K562 (cell line): Measurements from ENCODE around the gene AHCYL1. TPM values are rescaled to one million over a fixed set of nuclear protein-coding genes. Genes with fewer than 3 reads are reported as not detected.

ENCODE experiments used
- ATAC-seq: fragments of 200-7000 bp; cut with Tn5 transposase; 3 replicates; pipeline ENCODE4 v1.9.1; 2020; ENCODE audit warnings: moderate library complexity
- BruUV-seq: library from RNA; stranded (reverse); fragments of 400-500 nt; replicated peaks from 2 replicates; lab custom pipeline; 2021; lab: Mats Ljungman, UMichigan
- CTCF ChIA-PET: fragments of 300-600 bp; formaldehyde crosslinking; extraction: SDS; loops from one replicate; lab custom pipeline; 2021; ENCODE audit warnings: low intra/inter-chr PET ratio; lab: Yijun Ruan, JAX
- POLR2A ChIA-PET: fragments of 300-600, 350-650 bp; sonication (Branson Sonifier 250); formaldehyde crosslinking; extraction: SDS; loops from one replicate; lab custom pipeline; 2021; ENCODE audit warnings: antibody characterized with exemption, inconsistent platforms; lab: Yijun Ruan, JAX
- DNase-seq, 4 experiments: peaks; one replicate each; pipeline versions ENCODE4 v3.0.0 to v3.0.0-alpha.2; 2011 to 2018; ENCODE audit warnings: low spot score in 3 of 4, mixed read lengths in 3 of 4; ENCODE audit errors: extremely low read depth in 1 of 4
- FAIRE-seq: peaks from 2 replicates; lab custom pipeline; 2011; peaks lifted over from hg19 to GRCh38; lab: Jason Lieb, UNC
- H2AFZ ChIP-seq: 2 replicates; pipeline ENCODE4 v1.6.0; 2011; ENCODE audit warnings: low read depth, low read length, control low read depth, inconsistent platforms
- H3K27ac ChIP-seq: fragments of 200-600 bp; 3 replicates; pipeline ENCODE4 v1.8.0; 2011; ENCODE audit warnings: low read depth, mild to moderate bottlenecking, control low read depth, inconsistent platforms, low read length, moderate library complexity, mixed read lengths; ENCODE audit errors: extremely low read depth
- H3K27me3 ChIP-seq, 2 experiments: fragments of 300-600 bp in 1 of 2; 2 replicates in 1 of 2; 3 replicates in 1 of 2; pipeline versions ENCODE4 v1.6.0 to v1.8.0; 2011; ENCODE audit warnings: inconsistent platforms in 2 of 2, low read length in 2 of 2, mild to moderate bottlenecking in 1 of 2, mixed read lengths in 1 of 2, moderate library complexity in 1 of 2; ENCODE audit not compliant: control insufficient read depth in 2 of 2, insufficient read depth in 2 of 2
- H3K36me3 ChIP-seq: fragments of 300-600 bp; 3 replicates; pipeline ENCODE4 v1.8.0; 2011; ENCODE audit warnings: mild to moderate bottlenecking, low read length, inconsistent platforms; ENCODE audit not compliant: control insufficient read depth, insufficient read depth
- H3K4me1 ChIP-seq, 2 experiments: fragments of 200-600 bp in 1 of 2; replicated peaks in 1 of 2; 2 replicates in 1 of 2; 3 replicates in 1 of 2; pipeline versions ENCODE4 v1.5.1 to v1.8.0; 2011; ENCODE audit warnings: inconsistent platforms in 2 of 2, low read length in 2 of 2, mild to moderate bottlenecking in 1 of 2, mixed read lengths in 1 of 2, moderate library complexity in 1 of 2; ENCODE audit not compliant: control insufficient read depth in 2 of 2, insufficient read depth in 2 of 2
- H3K4me2 ChIP-seq: 2 replicates; pipeline ENCODE4 v1.6.1; 2011; ENCODE audit warnings: low read length, control low read depth, inconsistent platforms, mixed read lengths; ENCODE audit not compliant: insufficient read depth
- H3K4me3 ChIP-seq: fragments of 200-600 bp; sonication (generic), shearing (Covaris generic); 2 replicates; pipeline ENCODE4 v1.5.1; 2016; ENCODE audit warnings: control low read depth, inconsistent platforms
- H3K79me2 ChIP-seq: fragments of 200-600 bp; 3 replicates; pipeline ENCODE4 v1.8.0; 2011; ENCODE audit warnings: low read length, inconsistent platforms; ENCODE audit not compliant: control insufficient read depth, insufficient read depth
- H3K9ac ChIP-seq, 2 experiments: 2 replicates each; pipeline versions ENCODE4 v1.6.0 to v1.6.1; 2011; ENCODE audit warnings: low read depth in 2 of 2, low read length in 2 of 2, control low read depth in 1 of 2, inconsistent platforms in 1 of 2, mild to moderate bottlenecking in 1 of 2, mixed read lengths in 1 of 2; ENCODE audit not compliant: insufficient read depth in 1 of 2
- H3K9me1 ChIP-seq: one replicate; pipeline ENCODE4 v1.6.0; 2011; ENCODE audit warnings: inconsistent platforms, mild to moderate bottlenecking, low read length, moderate library complexity; ENCODE audit not compliant: control insufficient read depth, insufficient read depth
- H3K9me3 ChIP-seq: replicated peaks from 2 replicates; pipeline ENCODE4 v1.5.1; 2011; ENCODE audit warnings: low read depth, low read length, inconsistent platforms; ENCODE audit not compliant: control insufficient read depth, insufficient read depth
- H4K20me1 ChIP-seq: replicated peaks from 2 replicates; pipeline ENCODE4 v1.6.1; 2011; ENCODE audit warnings: low read length, inconsistent platforms, mixed read lengths; ENCODE audit not compliant: control insufficient read depth, insufficient read depth
- ASH1L ChIP-seq: fragments of 450-650 bp; IDR thresholded peaks from 2 replicates; pipeline ENCODE4 v1.6.1; 2018; ENCODE audit warnings: borderline replicate concordance, mild to moderate bottlenecking, low read depth; ENCODE audit not compliant: partially characterized antibody
- BHLHE40 ChIP-seq: IDR thresholded peaks from 2 replicates; pipeline ENCODE4 v1.6.1; 2011; ENCODE audit warnings: low read length, improper control_type of control experiment
- CHD2 ChIP-seq: IDR thresholded peaks from 2 replicates; pipeline ENCODE4 v1.6.1; 2011; ENCODE audit warnings: low read depth, low read length
- CREBBP ChIP-seq: IDR thresholded peaks from one replicate; pipeline ENCODE4 v1.6.1; 2012; ENCODE audit warnings: low read depth, mild to moderate bottlenecking, control low read depth, inconsistent platforms, low read length
- HMG20A ChIP-seq: fragments of 450-650 bp; formaldehyde crosslinking; conservative IDR thresholded peaks from 2 replicates; pipeline ENCODE4 v1.4.0; 2020; ENCODE audit warnings: mild to moderate bottlenecking, mixed read lengths
- KLF6 ChIP-seq: fragments of 250-450 bp; sonication (Bioruptor Pico); IDR thresholded peaks from 2 replicates; pipeline ENCODE4 v1.4.0; 2020; ENCODE audit warnings: mild to moderate bottlenecking, moderate library complexity, borderline replicate concordance
- MXD1 ChIP-seq: fragments of 250-450 bp; sonication (Bioruptor Pico); IDR thresholded peaks from 2 replicates; pipeline ENCODE4 v1.8.0; 2021; ENCODE audit warnings: borderline replicate concordance, mild to moderate bottlenecking, moderate library complexity; ENCODE audit not compliant: poor library complexity, severe bottlenecking
- NFE2 ChIP-seq: IDR thresholded peaks from 2 replicates; pipeline ENCODE4 v1.6.1; 2014; ENCODE audit warnings: antibody characterized with exemption, low read depth
- NR4A1 ChIP-seq, 2 experiments: fragments of 250-450 bp in 1 of 2; fragments of 450-650 bp in 1 of 2; sonication (Bioruptor Pico) in 1 of 2; IDR thresholded peaks; 2 replicates each; pipeline versions ENCODE4 v1.4.0 to v1.6.1; 2016 to 2020; ENCODE audit warnings: mild to moderate bottlenecking in 2 of 2, missing compliant biosample characterization in 1 of 2, missing genetic modification characterization in 1 of 2, moderate library complexity in 1 of 2
- POLR2G ChIP-seq: fragments of 200-400 bp; formaldehyde crosslinking; IDR thresholded peaks from 2 replicates; pipeline ENCODE4 v1.6.1; 2017; ENCODE audit warnings: low read depth, mild to moderate bottlenecking, antibody characterized with exemption, low read length, moderate library complexity
- RFX5 ChIP-seq: IDR thresholded peaks from 2 replicates; pipeline ENCODE4 v1.6.1; 2011; ENCODE audit warnings: low read depth, mild to moderate bottlenecking, improper control_type of control experiment, low read length
- SMAD3 ChIP-seq: fragments of 450-650 bp; formaldehyde crosslinking; conservative IDR thresholded peaks from 2 replicates; pipeline ENCODE4 v1.4.0; 2020; ENCODE audit warnings: mild to moderate bottlenecking
- SRF ChIP-seq, 2 experiments: fragments of 250-450, 450-650 bp in 1 of 2; sonication (Bioruptor Pico) in 1 of 2; sonication (generic) in 1 of 2; formaldehyde crosslinking; IDR thresholded peaks; 2 replicates each; pipeline versions ENCODE4 v1.5.0 to v1.5.1; 2020 to 2022; ENCODE audit warnings: mild to moderate bottlenecking in 1 of 2, missing genetic modification reagents in 1 of 2
- ZBTB34 ChIP-seq: fragments of 250-450 bp; sonication (Bioruptor Pico); IDR thresholded peaks from 2 replicates; pipeline ENCODE4 v1.8.0; 2021; ENCODE audit warnings: mild to moderate bottlenecking, moderate library complexity
- ZNF165 ChIP-seq: fragments of 250-450 bp; sonication (Bioruptor Pico); IDR thresholded peaks from 2 replicates; pipeline ENCODE4 v1.4.0; 2020; ENCODE audit warnings: borderline replicate concordance
- ZNF232 ChIP-seq: sonication (generic); formaldehyde crosslinking; IDR thresholded peaks from 2 replicates; pipeline ENCODE4 v1.8.0; 2022; ENCODE audit warnings: mild to moderate bottlenecking, missing genetic modification reagents
- ZNF274 ChIP-seq: IDR thresholded peaks from 2 replicates; pipeline ENCODE4 v1.6.1; 2011; ENCODE audit warnings: low read depth, mild to moderate bottlenecking, low read length, moderate library complexity, borderline replicate concordance
- ZNF311 ChIP-seq: fragments of 250-450 bp; sonication (Bioruptor Pico); IDR thresholded peaks from 2 replicates; pipeline ENCODE4 v1.4.0; 2020; ENCODE audit warnings: mild to moderate bottlenecking, moderate library complexity
- ZNF561 ChIP-seq: fragments of 450-650 bp; formaldehyde crosslinking; conservative IDR thresholded peaks from 2 replicates; pipeline ENCODE4 v1.4.0; 2020; ENCODE audit warnings: mild to moderate bottlenecking, moderate library complexity
- WGBS: fragments of 100-300 bp; shearing (Covaris generic); methylation state at CpG from one replicate; pipeline ENCODE4 v1.1.6; 2016; ENCODE audit warnings: low coverage, mixed read lengths; ENCODE audit not compliant: insufficient coverage; ENCODE audit errors: missing lambda C conversion rate; 5-methylcytosine and 5-hydroxymethylcytosine counted together
- in situ Hi-C: fragments of 300-500 bp; cut with MboI; formaldehyde crosslinking; loops from 4 replicates; pipeline ENCODE4 v1.15.0; 2018; ENCODE audit warnings: inconsistent platforms, mixed read lengths
- intact Hi-C: fragments of 100-400 bp; cut with micrococcal nuclease; formaldehyde crosslinking; loops from 2 replicates; pipeline ENCODE4 v1.14.2; 2022
- polyA plus RNA-seq, 8 experiments: library from polyadenylated mRNA; depleted of rRNA in 4 of 8; stranded (reverse) in 5 of 8; unstranded in 3 of 8; fragments of >200 nt; fragmentation: Nextera tagmentation in 2 of 8; fragmentation: Illumina TruSeq in 1 of 8; extraction: Ambion mirVana in 2 of 8; extraction: Trizol in 1 of 8; gene quantifications; 2 replicates each; pipeline versions ENCODE4 v1.2.1 to v1.2.3, GENCODE V29; 2011 to 2014; ENCODE audit warnings: inconsistent platforms in 1 of 8, missing spikeins in 1 of 8
- total RNA-seq, 7 experiments: library from RNA; depleted of rRNA in 6 of 7; stranded (reverse); fragments of >200 nt in 6 of 7; fragmentation: Illumina TruSeq in 2 of 7; extraction: Trizol in 2 of 7; gene quantifications; 2 replicates each; pipeline versions ENCODE4 v1.2.1 to v1.2.3, GENCODE V29; 2011 to 2021; ENCODE audit warnings: low replicate concordance in 1 of 7

AHCYL1 gene
- total and polyA plus RNA-seq, 9 of the 15 experiments (the other 6 are each of a cell fraction or from before 2014, with no cell fraction given) = 27.3 to 118 (median 44.5) TPM

GRCh38 chr1:110019770-110020169 lies 35.2 kb downstream of the AHCYL1 start:
- FAIRE-seq = no peak
- POLR2A ChIA-PET = interaction anchor here (0.8 to 2.7 kb wide), 6 partner anchors 9 to 24 kb away, joined by 3 to 14 read pairs (median 5); partner anchors contain the start of gene STRIP1
- WGBS = 79% methylated on average over 1 of the region's 1 CpG

GRCh38 chr1:110021285-110021684 lies 36.7 kb downstream of the AHCYL1 start:
- DNase-seq (no peak), ATAC-seq (no peak), FAIRE-seq (no peak)
- Histone ChIP-seq H3K9me1 (no peaks in the 10 kb centered on the region), H3K27ac (no peak overlapping the region), H3K9ac (no peak overlapping the region), H3K9me3 (no peaks in the 10 kb centered on the region), H3K36me3 (peaks cover 80% of the 10 kb centered on the region), H3K4me1 (no peaks in the 10 kb centered on the region), H4K20me1 (no peaks in the 10 kb centered on the region), H3K4me2 (no peak overlapping the region), H2AFZ (no peak overlapping the region), H3K27me3 (no peaks in the 10 kb centered on the region), H3K79me2 (no peaks in the 10 kb centered on the region), H3K4me3 (no peak overlapping the region)
- CTCF ChIA-PET = interaction anchor here (0.9 kb wide), 1 partner anchor 9 kb away, joined by 5 read pairs; no protein-coding TSS in a partner anchor
- in situ Hi-C loops (no loop called here), intact Hi-C loops (no loop called here)
- 87% methylated on average over 3 of the region's 3 CpGs for whole genome bisulfite sequencing
- no peak for TF ChIP-seq NR4A1 (CRISPR knock-in tag; IDR thresholded peaks at IDR 0.05)
- TF ChIP-seq NR4A1 (tag; IDR thresholded peaks at IDR 0.05) = no peak
- no peak for TF ChIP-seq KLF6 (CRISPR knock-in tag)
- TF ChIP-seq SRF (CRISPR knock-in tag; IDR thresholded peaks at IDR 0.05) = no peak
- TF ChIP-seq ZBTB34 (CRISPR knock-in tag) = no peak
- no peak for TF ChIP-seq SMAD3 (CRISPR knock-in tag)
- no peak for TF ChIP-seq MXD1
- BruUV-seq = no TSS peak
- POLR2A ChIA-PET = no interaction called here

More at GRCh38 chr1:110019770-110020169, 35.2 kb downstream of the AHCYL1 start:
- no peaks in the 10 kb centered on the region for H3K79me2 ChIP-seq
- H3K4me1 ChIP-seq = no peaks in the 10 kb centered on the region
- CTCF ChIA-PET = interaction anchor here (0.6 kb wide), 1 partner anchor 10 kb away, joined by 3 read pairs; no protein-coding TSS in a partner anchor
- H4K20me1 ChIP-seq = no peaks in the 10 kb centered on the region
- no peak for DNase-seq
- H3K9ac ChIP-seq = no peak overlapping the region
- H3K36me3 ChIP-seq = peaks cover 95% of the 10 kb centered on the region
- H3K4me2 ChIP-seq = no peak overlapping the region
- intact Hi-C loops = no loop called here
- no peaks in the 10 kb centered on the region for H3K9me1 ChIP-seq
- no peaks in the 10 kb centered on the region for H3K27me3 ChIP-seq
- no peak for ATAC-seq
- no peak overlapping the region for H2AFZ ChIP-seq
- no peak for TF ChIP-seq ZNF274
- TF ChIP-seq ZNF232 (CRISPR knock-in tag) = no peak
- no peak for TF ChIP-seq BHLHE40
- no peak for TF ChIP-seq CHD2
- no peak for TF ChIP-seq NFE2
- no peak for TF ChIP-seq RFX5
- TF ChIP-seq ZNF165 = no peak
- no peak for TF ChIP-seq ZNF561 (CRISPR knock-in tag)
- no peak for TF ChIP-seq CREBBP
- no peak for TF ChIP-seq POLR2G
- no peak for TF ChIP-seq HMG20A
- TF ChIP-seq ASH1L = no peak
- no peak for TF ChIP-seq ZNF311 (CRISPR knock-in tag)
- H3K4me3 ChIP-seq = no peak overlapping the region
- in situ Hi-C loops = loop anchor here (10.0 kb wide), 1 partner anchor 375 kb away; no protein-coding TSS in a partner anchor
- no peaks in the 10 kb centered on the region for H3K9me3 ChIP-seq
- no TSS peak for BruUV-seq
- H3K27ac ChIP-seq = no peak overlapping the region
